Peyer's patch (tissue), 4 donors: ENCODE measurements around the gene RADIL.

Experiments used
- CTCF ChIP-seq, 6 experiments: fragments of 450-650 bp in 4 of 6; fragments of 200-600 bp in 2 of 6; sonication (generic) in 1 of 6; IDR thresholded peaks; one replicate each; pipeline ENCODE4 v1.5.1; 2017 to 2019; ENCODE audit warnings: antibody characterized with exemption in 6 of 6, mild to moderate bottlenecking in 3 of 6, moderate library complexity in 1 of 6
- POLR2A ChIP-seq, 2 donors: fragments of 450-650 bp; IDR thresholded peaks; one replicate each; pipeline ENCODE4 v1.5.1; 2017; ENCODE audit warnings: antibody characterized with exemption in 2 of 2, mild to moderate bottlenecking in 2 of 2, moderate library complexity in 2 of 2

DNA sequence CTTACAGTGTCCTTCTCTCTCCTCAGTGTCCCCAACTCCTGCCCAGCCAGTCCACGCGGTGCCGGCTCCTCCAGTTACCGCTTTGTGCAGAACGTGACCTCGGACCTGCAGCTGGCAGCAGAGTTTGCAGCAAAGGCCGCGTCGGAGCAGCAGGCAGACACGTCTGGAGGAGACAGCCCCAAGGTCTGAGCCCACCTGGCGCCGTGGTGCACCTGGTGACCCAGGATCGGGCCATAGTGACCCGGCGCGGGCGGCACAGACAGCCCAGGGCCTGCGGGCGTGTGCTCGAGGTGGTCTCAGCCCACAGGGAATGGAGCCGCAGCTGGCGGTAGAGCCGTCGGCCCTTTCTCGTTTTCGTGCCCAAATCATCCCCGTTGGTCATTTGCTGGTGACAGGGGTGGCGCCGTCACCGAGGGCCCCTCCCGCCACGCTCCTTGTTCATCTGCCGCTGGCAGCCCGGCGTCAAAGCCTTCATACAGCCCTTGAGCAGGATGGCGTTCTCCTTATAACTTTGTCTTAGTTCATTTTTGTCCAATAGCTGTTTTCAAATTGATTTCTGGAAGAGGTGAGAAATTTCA is 129.0 kb downstream of the RADIL start:
- TF ChIP-seq CTCF (IDR thresholded peaks at IDR 0.05) = no peak
- no peak for TF ChIP-seq POLR2A (IDR thresholded peaks at IDR 0.05)
